MCF 10A (cell line): Measurements from ENCODE around the gene KDM6A. TPM values are rescaled to one million over a fixed set of nuclear protein-coding genes. Genes with fewer than 3 reads are reported as not detected.
A peak's percentile ranks its signal among the peaks of the same experiment; 100 is the strongest.

Experiments used
- BruUV-seq: library from RNA; stranded (reverse); fragments of 400-500 nt; replicated peaks from 2 replicates; lab custom pipeline; 2021; lab: Mats Ljungman, UMichigan
- CTCF ChIA-PET: fragments of 300-600 bp; sonication (Branson Sonifier 250); formaldehyde crosslinking; extraction: SDS; loops from one replicate; lab custom pipeline; 2021; ENCODE audit warnings: antibody characterized with exemption, inconsistent platforms; lab: Yijun Ruan, JAX
- POLR2A ChIA-PET: fragments of 300-600, 350-650 bp; sonication (Branson Sonifier 250); formaldehyde crosslinking; extraction: SDS; loops from one replicate; lab custom pipeline; 2020; ENCODE audit warnings: antibody characterized with exemption, inconsistent platforms; lab: Yijun Ruan, JAX
- DNase-seq: peaks from one replicate; pipeline ENCODE4 v3.0.0-alpha.2; 2018; ENCODE audit not compliant: unreplicated experiment
- H3K27ac Mint-ChIP-seq: one replicate; pipeline ENCODE4 v1.8.0; 2022; ENCODE audit warnings: mild to moderate bottlenecking, low read depth, mixed read lengths; ENCODE audit not compliant: unreplicated experiment
- H3K27me3 Mint-ChIP-seq: one replicate; pipeline ENCODE4 v1.8.0; 2022; ENCODE audit warnings: mixed read lengths; ENCODE audit not compliant: insufficient read depth, unreplicated experiment
- H3K36me3 Mint-ChIP-seq: one replicate; pipeline ENCODE4 v1.8.0; 2022; ENCODE audit warnings: mild to moderate bottlenecking, moderate library complexity, mixed read lengths; ENCODE audit not compliant: insufficient read depth, unreplicated experiment
- H3K4me1 Mint-ChIP-seq: one replicate; pipeline ENCODE4 v1.8.0; 2022; ENCODE audit warnings: mixed read lengths; ENCODE audit not compliant: insufficient read depth, unreplicated experiment
- H3K4me3 Mint-ChIP-seq: one replicate; pipeline ENCODE4 v1.8.0; 2022; ENCODE audit warnings: mild to moderate bottlenecking, moderate library complexity, mixed read lengths; ENCODE audit not compliant: unreplicated experiment
- H3K9me3 Mint-ChIP-seq: one replicate; pipeline ENCODE4 v1.8.0; 2022; ENCODE audit warnings: mixed read lengths; ENCODE audit not compliant: unreplicated experiment
- intact Hi-C: fragments of 100-400 bp; cut with micrococcal nuclease; formaldehyde crosslinking; loops from 2 replicates; pipeline ENCODE4 v1.14.1; 2022
- total RNA-seq: library from RNA; stranded (reverse); gene quantifications from 2 replicates; pipeline ENCODE4 v1.2.3, GENCODE V29; 2022
- TF ChIP-seq, protein P1 (sequence below): fragments of 200-600 bp; IDR thresholded peaks from one replicate; pipeline ENCODE4 v1.8.0; 2022; ENCODE audit warnings: antibody characterized with exemption, mild to moderate bottlenecking; ENCODE audit not compliant: unreplicated experiment

The KDM6A gene
- total RNA-seq, 1 experiment from 2014 or later, result 31.8 TPM

GRCh38 chrX:44970709-44971108 is 97.7 kb downstream of the KDM6A start:
- Mint-ChIP-seq H3K4me1 (peaks cover 21% of the 10 kb centered on the region), H3K9me3 (peaks cover 6% of the 10 kb centered on the region), H3K27me3 (no peaks in the 10 kb centered on the region), H3K27ac (no peak overlapping the region), H3K36me3 (no peaks in the 10 kb centered on the region), H3K4me3 (no peak overlapping the region)
- no peak for DNase-seq
- intact Hi-C loops, result no loop called here
- CTCF ChIA-PET, result no interaction called here
- TF ChIP-seq, protein P1, sequence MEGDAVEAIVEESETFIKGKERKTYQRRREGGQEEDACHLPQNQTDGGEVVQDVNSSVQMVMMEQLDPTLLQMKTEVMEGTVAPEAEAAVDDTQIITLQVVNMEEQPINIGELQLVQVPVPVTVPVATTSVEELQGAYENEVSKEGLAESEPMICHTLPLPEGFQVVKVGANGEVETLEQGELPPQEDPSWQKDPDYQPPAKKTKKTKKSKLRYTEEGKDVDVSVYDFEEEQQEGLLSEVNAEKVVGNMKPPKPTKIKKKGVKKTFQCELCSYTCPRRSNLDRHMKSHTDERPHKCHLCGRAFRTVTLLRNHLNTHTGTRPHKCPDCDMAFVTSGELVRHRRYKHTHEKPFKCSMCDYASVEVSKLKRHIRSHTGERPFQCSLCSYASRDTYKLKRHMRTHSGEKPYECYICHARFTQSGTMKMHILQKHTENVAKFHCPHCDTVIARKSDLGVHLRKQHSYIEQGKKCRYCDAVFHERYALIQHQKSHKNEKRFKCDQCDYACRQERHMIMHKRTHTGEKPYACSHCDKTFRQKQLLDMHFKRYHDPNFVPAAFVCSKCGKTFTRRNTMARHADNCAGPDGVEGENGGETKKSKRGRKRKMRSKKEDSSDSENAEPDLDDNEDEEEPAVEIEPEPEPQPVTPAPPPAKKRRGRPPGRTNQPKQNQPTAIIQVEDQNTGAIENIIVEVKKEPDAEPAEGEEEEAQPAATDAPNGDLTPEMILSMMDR, result no peak
- POLR2A ChIA-PET, result interaction anchor here (0.6 to 1.2 kb wide), 2 partner anchors 20 to 1949 kb away, joined by 3 read pairs; no protein-coding TSS in a partner anchor
- no TSS peak for BruUV-seq

DNA sequence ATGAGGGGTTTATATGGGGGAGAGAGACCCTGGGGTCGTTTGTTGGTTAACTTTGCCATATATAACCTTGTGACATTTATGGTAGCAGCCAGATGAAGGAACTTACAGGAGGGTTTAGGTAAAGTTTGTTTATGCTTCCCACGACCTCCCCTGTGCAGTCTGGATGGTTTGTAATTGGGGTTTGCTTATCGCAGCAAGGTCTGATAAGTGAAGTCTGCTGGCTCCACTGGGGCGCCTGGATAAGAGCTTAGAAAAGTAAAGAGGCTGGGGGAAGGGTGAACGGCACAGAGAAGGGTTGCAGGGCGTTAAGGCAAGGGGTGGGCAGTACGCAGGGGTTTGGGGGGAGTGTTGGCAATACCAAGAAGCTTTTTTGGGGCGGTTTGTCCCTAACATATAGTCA is 98.7 kb downstream of the KDM6A start:
- POLR2A ChIA-PET, result interaction anchor here (1.2 kb wide), 1 partner anchor 21 kb away, joined by 3 read pairs; no protein-coding TSS in a partner anchor
- Mint-ChIP-seq H3K27ac (no peak overlapping the region), H3K36me3 (no peaks in the 10 kb centered on the region), H3K9me3 (peaks cover 6% of the 10 kb centered on the region), H3K4me3 (no peak overlapping the region), H3K4me1 (peaks cover 21% of the 10 kb centered on the region), H3K27me3 (no peaks in the 10 kb centered on the region)
- no peak for DNase-seq
- CTCF ChIA-PET, result interaction anchor here (0.6 kb wide), 1 partner anchor 14 kb away, joined by 3 read pairs; no protein-coding TSS in a partner anchor
- TF ChIP-seq, protein P1, result no peak
- intact Hi-C loops, result no loop called here
- no TSS peak for BruUV-seq

- ChIA-PET POLR2A (no interaction called here), CTCF (interaction anchor here (0.6 kb wide), 1 partner anchor 15 kb away, joined by 3 read pairs; no protein-coding TSS in a partner anchor)
- intact Hi-C loops, result no loop called here
- Mint-ChIP-seq H3K4me1 (peaks cover 18% of the 10 kb centered on the region), H3K9me3 (peaks cover 6% of the 10 kb centered on the region), H3K27me3 (no peaks in the 10 kb centered on the region), H3K27ac (no peak overlapping the region), H3K36me3 (peaks cover 3% of the 10 kb centered on the region), H3K4me3 (no peak overlapping the region)
- BruUV-seq, result no TSS peak
- TF ChIP-seq, protein P1, result no peak
- no peak for DNase-seq
These were observed 99.1 kb downstream of the KDM6A start for GRCh38 chrX:44972132-44972531.

DNA sequence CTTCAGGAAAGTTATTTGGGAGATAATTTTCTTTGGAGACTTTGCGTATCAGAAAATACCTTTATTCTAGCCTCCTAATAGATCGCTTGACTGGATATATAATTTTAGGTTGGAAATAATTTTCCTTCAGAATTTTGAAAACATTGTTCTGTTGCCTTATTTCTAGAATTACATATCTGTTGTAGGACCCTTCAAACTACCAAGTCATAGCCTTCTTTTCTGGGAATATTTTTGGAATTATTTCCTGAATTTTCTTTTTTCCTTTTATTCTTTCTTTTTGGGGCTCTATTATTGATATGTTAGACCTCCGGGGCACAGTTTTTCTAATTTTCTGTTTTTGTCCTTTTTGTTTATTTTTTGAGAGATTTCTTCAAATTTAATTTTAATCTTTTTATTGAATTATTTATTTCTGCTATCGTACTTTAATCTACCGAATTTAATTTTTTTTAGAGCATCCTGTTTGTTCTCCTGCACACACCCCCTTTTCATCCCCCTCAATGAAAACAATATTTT is 100.5 kb downstream of the KDM6A start:
- H3K4me1 Mint-ChIP-seq, result peaks cover 15% of the 10 kb centered on the region
- peak overlapping the region; percentile 84 for H3K27ac Mint-ChIP-seq
- ChIA-PET POLR2A (interaction anchor here (0.7 to 1.2 kb wide), 3 partner anchors 35 to 244 kb away, joined by 3 read pairs; no protein-coding TSS in a partner anchor), CTCF (no interaction called here)
- TF ChIP-seq, protein P1, result no peak
- no peaks in the 10 kb centered on the region for H3K27me3 Mint-ChIP-seq
- no TSS peak for BruUV-seq
- no peak overlapping the region for H3K4me3 Mint-ChIP-seq
- H3K9me3 Mint-ChIP-seq, result peaks cover 6% of the 10 kb centered on the region
- H3K36me3 Mint-ChIP-seq, result peaks cover 6% of the 10 kb centered on the region
- intact Hi-C loops, result no loop called here
- DNase-seq, result no peak
